ENCODE measurements around the gene GAK.
"Not testable (repeated sequence)": the region's sequence is repeated elsewhere in the genome, so short reads cannot be mapped to it uniquely, and the experiment has no call there.

GAK gene

DNA sequence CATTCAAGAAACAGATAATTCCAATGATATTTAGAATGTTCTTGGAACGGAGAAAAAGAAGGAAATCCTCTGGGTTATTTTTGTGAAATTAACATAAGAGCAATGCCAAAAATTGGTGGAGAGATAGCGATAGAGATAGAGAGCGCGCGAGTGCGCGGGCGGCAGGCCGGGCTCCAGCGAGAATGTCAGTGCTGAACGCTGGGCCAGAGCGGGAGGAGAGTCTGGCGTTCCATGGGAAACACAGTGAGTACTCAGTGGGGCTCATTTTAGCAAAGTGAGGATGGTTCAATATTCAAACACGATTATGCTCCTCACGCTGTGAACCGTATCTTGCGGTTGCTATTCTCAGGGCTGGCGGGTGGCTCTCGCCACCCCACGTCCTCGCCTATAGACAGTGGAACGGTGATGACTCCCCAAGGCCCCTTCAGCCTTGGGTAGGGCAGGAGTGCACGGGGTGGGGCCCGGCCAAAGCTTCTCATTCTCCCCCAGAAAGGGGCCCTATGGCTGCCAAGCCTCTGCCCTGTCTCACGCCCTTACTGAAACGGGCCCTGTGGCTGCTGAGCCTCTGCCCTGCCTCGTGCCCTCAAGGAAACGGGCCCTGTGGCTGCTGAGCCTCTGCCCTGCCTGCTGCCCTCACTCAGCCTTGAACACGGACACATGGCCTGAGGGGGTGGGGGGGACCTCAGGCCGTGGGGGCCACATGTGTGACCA lies 123.1 kb downstream of the GAK start:
- Histone ChIP-seq H3K4me3 (ENCODE audit: low read depth, low read length) (no peak overlapping the region), H3K27me3 (replicated peaks) (peaks cover 4% of the 10 kb centered on the region), H3K27ac (no peak overlapping the region), H3K36me3 (replicated peaks) (no peaks in the 10 kb centered on the region)
- DNase-seq: no peak
- no peak for TF ChIP-seq CTCF (IDR thresholded peaks at IDR 0.05; ENCODE audit: low read depth, low read length, missing control alignments)
- in situ Hi-C loops (cut with HindIII; ENCODE audit: low pct_ligation_motif_present, low sequenced_read_pairs): no loop called here

- no peak for TF ChIP-seq CTCF (IDR thresholded peaks at IDR 0.05; ENCODE audit: low read depth, low read length, missing control alignments)
- in situ Hi-C loops (cut with HindIII; ENCODE audit: low pct_ligation_motif_present, low sequenced_read_pairs): no loop called here
- H3K27me3 ChIP-seq (replicated peaks): no peaks in the 10 kb centered on the region
- no peaks in the 10 kb centered on the region for H3K36me3 ChIP-seq (replicated peaks)
- no peak overlapping the region for H3K4me3 ChIP-seq (ENCODE audit: low read depth, low read length)
- no peak overlapping the region for H3K27ac ChIP-seq
- DNase-seq: no peak
These were observed 124.3 kb downstream of the GAK start for GRCh38 chr4:807792-808191.

DNA sequence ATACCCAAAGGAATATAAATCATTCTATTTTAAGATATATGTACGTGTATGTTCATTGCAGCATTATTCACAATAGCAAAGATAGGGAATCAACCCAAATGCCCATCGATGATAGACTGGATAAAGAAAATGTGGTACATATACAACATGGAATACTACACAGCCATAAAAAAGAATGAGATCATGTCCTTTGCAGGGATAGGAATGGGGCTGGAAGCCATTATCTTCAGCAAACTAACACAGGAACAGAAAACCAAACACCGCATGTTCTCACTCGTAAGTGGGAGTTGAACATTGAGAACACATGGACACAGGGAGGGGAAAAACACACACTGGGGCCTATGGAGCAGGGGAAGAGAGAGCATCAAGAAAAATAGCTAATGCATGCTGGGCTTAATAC lies 125.1 kb downstream of the GAK start:
- DNase-seq; in situ Hi-C loops (cut with HindIII; ENCODE audit: low pct_ligation_motif_present, low sequenced_read_pairs); H3K27me3 ChIP-seq (replicated peaks); H3K4me3 ChIP-seq (ENCODE audit: low read depth, low read length); H3K27ac ChIP-seq; H3K36me3 ChIP-seq (replicated peaks): not testable (repeated sequence)

GRCh38 chr4:804804-805203 lies 127.3 kb downstream of the GAK start:
- no peak overlapping the region for H3K27ac ChIP-seq
- no peak for DNase-seq
- no peak for TF ChIP-seq CTCF (IDR thresholded peaks at IDR 0.05; ENCODE audit: low read depth, low read length, missing control alignments)
- in situ Hi-C loops (cut with HindIII; ENCODE audit: low pct_ligation_motif_present, low sequenced_read_pairs): no loop called here
- no peaks in the 10 kb centered on the region for H3K27me3 ChIP-seq (replicated peaks)
- H3K4me3 ChIP-seq (ENCODE audit: low read depth, low read length): no peak overlapping the region
- H3K36me3 ChIP-seq (replicated peaks): no peaks in the 10 kb centered on the region

- DNase-seq: no peak
- Histone ChIP-seq H3K4me3 (ENCODE audit: low read depth, low read length) (no peak overlapping the region), H3K27me3 (replicated peaks) (no peaks in the 10 kb centered on the region), H3K27ac (no peak overlapping the region), H3K36me3 (replicated peaks) (no peaks in the 10 kb centered on the region)
- in situ Hi-C loops (cut with HindIII; ENCODE audit: low pct_ligation_motif_present, low sequenced_read_pairs): no loop called here
- TF ChIP-seq CTCF (IDR thresholded peaks at IDR 0.05; ENCODE audit: low read depth, low read length, missing control alignments): no peak
These were observed 128.2 kb downstream of the GAK start for GRCh38 chr4:803884-804283.

- Histone ChIP-seq H3K4me3 (ENCODE audit: low read depth, low read length) (no peak overlapping the region), H3K36me3 (replicated peaks) (no peaks in the 10 kb centered on the region), H3K27me3 (replicated peaks) (no peaks in the 10 kb centered on the region), H3K27ac (no peak overlapping the region)
- in situ Hi-C loops (cut with HindIII; ENCODE audit: low pct_ligation_motif_present, low sequenced_read_pairs): no loop called here
- TF ChIP-seq CTCF (IDR thresholded peaks at IDR 0.05; ENCODE audit: low read depth, low read length, missing control alignments): no peak
- no peak for DNase-seq
These were observed 130.5 kb downstream of the GAK start for GRCh38 chr4:801436-802124.

Measured in brain microvascular endothelial cell (primary cell).